HG03342 (cell line): Measurements from ENCODE around the gene ATP2B3.

Experiments
- ATAC-seq: cut with Tn5 transposase; IDR thresholded peaks from one replicate; pipeline ENCODE4 v1.9.1; 2021; ENCODE audit warnings: mild to moderate bottlenecking, moderate library complexity; ENCODE audit not compliant: unreplicated experiment

The ATP2B3 gene

DNA sequence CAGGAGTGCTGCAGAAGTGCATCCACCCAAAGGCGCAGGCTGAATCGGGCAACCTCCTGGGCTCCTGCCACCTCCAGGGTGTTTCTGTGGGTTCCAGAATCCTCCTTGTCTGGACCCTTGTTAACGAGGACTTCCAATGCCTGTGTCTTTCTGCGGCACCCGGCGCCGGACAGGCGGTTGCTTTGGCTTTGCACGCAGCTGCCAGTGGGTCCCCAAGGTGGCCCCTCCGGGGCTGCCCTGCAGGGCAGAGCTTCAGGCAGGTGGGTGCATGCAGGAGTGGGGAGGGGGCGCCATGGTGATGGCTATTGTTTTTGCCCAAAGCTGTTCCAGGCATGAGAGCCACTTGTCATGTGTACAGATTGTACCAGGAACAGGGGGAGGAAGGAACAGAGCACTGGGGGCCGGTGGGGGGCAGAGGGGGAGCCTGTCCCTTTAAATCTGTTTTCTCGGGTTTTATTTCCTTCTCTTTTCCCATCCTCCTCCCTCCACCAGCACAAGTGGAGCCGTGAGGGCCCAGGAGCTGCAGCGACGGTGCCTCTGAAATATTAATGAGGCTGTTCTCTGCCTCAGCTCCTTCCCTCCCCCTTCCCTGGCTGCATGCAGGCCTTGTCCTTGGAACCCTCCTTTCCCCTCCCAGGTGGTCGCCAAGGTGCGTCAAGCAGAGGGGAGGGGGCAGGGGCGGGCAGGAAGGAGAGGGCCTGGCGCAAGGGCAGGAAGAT, 13.1 kb downstream of the ATP2B3 start:
- ATAC-seq: no peak

- no peak for ATAC-seq
These were observed 15.6 kb downstream of the ATP2B3 start for GRCh38 chrX:153533091-153533490.

GRCh38 chrX:153537080-153537479, 19.6 kb downstream of the ATP2B3 start:
- ATAC-seq: no peak

- ATAC-seq: no peak
These were observed 20.3 kb downstream of the ATP2B3 start for GRCh38 chrX:153537526-153538295.

- ATAC-seq: no peak
These were observed 21.0 kb downstream of the ATP2B3 start for GRCh38 chrX:153538424-153538823.

GRCh38 chrX:153539171-153539978, 21.9 kb downstream of the ATP2B3 start:
- peak; percentile 77 for ATAC-seq

- ATAC-seq: no peak
These were observed 22.5 kb downstream of the ATP2B3 start for GRCh38 chrX:153539979-153540358.

DNA sequence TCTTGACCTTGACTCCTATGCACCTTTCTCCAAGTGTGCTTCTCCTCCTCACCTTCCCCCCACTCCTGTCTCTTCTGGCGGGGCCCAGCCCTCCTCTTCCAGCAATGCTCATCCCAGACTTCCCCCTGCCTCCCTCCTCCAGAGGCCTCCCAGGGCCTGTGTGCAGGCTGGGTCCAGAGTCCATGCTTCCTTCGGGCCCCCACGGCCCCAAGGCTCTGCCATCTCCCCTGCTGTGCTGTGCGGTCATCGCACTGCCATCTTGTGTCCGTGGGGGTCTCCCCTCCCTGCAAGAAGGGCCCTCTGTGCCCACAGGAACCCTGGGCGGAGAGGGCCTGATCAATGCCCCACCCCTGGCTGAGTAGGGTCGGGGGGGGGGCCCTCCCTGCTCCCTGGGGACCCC, 27.3 kb downstream of the ATP2B3 start:
- ATAC-seq: no peak

DNA sequence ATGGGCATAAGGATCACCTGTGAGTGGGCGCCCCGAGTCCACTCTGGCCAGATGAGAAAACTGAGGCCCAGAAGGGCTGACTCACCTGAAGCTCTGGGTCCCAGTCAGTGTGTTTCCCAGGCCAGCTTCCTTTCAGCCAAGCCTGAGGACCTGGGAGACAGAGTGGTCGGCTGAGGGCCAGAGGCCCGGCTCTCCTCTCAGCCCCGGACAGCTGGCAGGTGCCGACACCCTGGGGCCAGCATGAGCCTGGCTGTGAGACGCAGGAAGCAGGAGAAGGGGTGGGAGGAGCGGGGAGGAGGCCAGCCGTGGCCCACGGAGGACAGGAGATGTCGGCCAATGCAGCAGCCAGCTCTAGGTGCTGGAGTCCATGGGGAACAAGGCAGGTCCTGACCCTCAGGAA, 28.9 kb downstream of the ATP2B3 start:
- ATAC-seq: no peak

- ATAC-seq: no peak
These were observed 29.8 kb downstream of the ATP2B3 start for GRCh38 chrX:153547195-153547594.

DNA sequence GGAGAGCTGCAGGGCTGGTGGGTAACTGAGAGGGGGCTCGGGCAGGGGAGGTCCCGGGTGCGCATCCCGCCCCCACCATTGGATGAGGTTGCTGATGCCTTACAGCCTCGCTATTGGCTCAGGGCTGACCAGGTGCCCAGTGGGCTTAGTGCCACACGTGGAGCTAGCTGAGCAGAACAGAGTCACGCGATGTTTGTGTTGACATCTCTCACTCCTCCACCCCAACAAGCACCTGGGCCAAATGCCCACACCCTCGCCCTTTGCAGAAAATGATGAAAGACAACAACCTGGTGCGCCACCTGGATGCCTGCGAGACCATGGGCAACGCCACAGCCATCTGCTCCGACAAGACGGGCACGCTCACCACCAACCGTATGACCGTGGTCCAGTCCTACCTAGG, 31.8 kb downstream of the ATP2B3 start:
- no peak for ATAC-seq

DNA sequence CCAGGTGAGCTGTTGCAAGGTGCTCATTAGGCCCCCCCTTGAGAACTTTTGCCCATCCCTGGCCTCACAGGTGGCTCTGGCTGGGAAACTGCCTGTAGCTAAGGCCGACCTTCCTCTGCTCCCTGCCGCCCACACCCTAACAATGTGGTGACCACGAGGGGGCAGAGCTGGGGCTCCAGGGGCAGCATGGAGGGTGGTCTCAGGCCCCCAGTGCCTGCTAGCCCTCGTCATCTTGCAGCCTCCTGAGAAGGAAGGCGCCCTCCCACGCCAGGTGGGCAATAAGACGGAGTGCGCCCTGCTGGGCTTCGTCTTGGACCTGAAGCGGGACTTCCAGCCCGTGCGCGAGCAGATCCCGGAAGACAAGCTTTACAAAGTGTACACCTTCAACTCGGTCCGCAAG, 32.4 kb downstream of the ATP2B3 start:
- ATAC-seq: no peak

GRCh38 chrX:153551135-153551534, 33.7 kb downstream of the ATP2B3 start:
- ATAC-seq: no peak

- ATAC-seq: peak; percentile 62
These were observed 37.2 kb downstream of the ATP2B3 start for GRCh38 chrX:153554519-153555167.

- no peak for ATAC-seq
These were observed 39.3 kb downstream of the ATP2B3 start for GRCh38 chrX:153556767-153557166.

GRCh38 chrX:153557618-153558355, 40.3 kb downstream of the ATP2B3 start:
- no peak for ATAC-seq

GRCh38 chrX:153560000-153560399, 42.6 kb downstream of the ATP2B3 start:
- ATAC-seq: no peak

DNA sequence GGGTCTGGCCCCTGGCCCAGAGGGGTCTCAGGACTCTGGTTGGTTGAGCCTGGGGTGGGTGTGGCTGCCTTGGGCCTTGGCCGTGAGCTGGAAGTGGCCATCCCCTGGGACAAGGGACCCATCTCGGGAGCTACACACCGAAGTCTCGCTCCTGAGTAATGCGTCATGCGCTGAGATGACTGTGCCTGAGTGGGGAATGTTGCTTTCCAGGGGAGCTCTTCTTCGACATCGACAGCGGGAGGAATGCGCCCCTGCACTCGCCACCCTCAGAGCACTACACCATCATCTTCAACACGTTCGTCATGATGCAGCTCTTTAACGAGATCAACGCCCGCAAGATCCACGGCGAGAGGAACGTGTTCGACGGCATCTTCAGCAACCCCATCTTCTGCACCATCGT, 43.0 kb downstream of the ATP2B3 start:
- no peak for ATAC-seq

DNA sequence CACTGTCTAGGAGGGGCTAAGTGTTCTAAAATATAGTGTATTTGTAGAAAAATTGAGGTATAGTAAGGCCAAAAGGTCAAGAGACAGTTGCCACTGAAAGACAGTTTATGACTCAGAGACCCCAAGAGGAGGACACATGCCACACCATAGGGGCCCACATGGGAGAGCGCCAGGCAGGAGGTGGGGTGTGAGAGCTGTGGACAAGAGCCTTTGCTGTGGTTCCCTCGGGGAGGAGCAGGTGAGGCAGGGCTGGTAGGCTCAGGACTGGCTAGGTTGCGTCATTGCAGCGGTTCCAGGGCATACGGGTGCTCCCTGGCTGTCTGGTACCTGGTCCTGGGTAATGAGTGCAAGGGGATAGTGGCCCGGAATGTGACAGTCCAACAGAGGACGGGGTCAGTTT, 43.9 kb downstream of the ATP2B3 start:
- ATAC-seq: no peak

- no peak for ATAC-seq
These were observed 45.1 kb downstream of the ATP2B3 start for GRCh38 chrX:153562546-153562945.
